Muscle of back (tissue), 11 donors: Measurements from ENCODE around the gene SGCG. TPM values are rescaled to one million over a fixed set of nuclear protein-coding genes. Genes with fewer than 3 reads are reported as not detected.
"Not testable (repeated sequence)": the region's sequence is repeated elsewhere in the genome, so short reads cannot be mapped to it uniquely, and the experiment has no call there.

ENCODE experiments used
- DNase-seq, 3 donors: peaks; one replicate each; pipeline versions ENCODE4 v3.0.0 to v3.0.0-alpha.2; 2013
- polyA plus RNA-seq, 10 donors: library from polyadenylated mRNA; unstranded; fragments of 120-200 nt; gene quantifications; one replicate each; pipeline ENCODE4 v1.2.1, GENCODE V29; 2013; ENCODE audit not compliant: insufficient read length in 10 of 10

SGCG gene
- polyA plus RNA-seq, 10 donors, result 40.4 to 74.8 (median 58.9) TPM

DNA sequence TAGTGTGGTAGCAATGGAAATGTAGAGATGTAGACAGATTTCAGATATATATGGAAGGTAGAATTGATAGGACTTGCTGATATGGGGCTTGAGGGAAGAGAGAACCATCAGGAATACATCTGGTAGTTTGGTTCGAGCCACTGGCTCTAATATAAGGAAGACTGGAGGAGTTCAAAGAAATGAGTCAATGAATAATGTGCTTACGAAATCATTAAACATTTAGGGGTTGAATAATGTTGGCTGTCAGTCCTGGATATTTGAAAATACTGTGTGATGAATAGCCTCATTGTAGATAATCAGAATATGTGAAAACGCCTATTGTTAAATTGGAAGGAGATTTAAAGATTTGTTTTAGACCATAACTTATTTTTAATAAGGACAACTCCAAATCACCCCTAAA, 21.6 kb downstream of the SGCG start:
- no peak for DNase-seq

DNA sequence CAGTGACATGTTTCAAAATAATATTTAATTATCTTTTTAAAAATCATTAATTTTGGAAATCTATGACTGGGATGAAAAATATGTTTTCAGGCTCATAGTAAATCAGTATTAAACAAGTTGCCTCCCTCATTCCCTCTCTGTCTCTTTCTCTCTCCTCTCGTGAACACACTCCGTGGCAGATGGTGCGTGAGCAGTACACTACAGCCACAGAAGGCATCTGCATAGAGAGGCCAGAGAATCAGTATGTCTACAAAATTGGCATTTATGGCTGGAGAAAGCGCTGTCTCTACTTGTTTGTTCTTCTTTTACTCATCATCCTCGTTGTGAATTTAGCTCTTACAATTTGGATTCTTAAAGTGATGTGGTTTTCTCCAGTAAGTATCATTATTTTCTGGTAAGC, 22.7 kb downstream of the SGCG start:
- no peak for DNase-seq

DNA sequence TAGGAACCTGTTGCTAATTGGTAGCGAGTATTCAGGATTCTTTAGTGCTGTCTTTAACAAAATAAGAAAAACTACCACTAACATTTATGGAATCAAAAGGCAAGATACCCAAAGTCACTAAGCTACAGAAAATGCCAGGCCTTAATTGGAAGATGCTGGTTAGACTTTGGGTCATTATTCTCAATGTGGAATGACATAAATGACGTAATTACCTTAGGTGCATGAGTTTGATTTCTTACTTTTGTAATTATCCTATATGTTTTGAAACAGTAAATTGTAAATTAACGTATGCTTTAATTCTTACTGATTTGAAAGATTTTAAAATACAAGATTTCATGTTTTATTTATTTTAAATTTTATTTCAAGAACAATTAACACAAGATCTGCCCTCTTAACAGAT, 25.0 kb downstream of the SGCG start:
- no peak for DNase-seq

DNA sequence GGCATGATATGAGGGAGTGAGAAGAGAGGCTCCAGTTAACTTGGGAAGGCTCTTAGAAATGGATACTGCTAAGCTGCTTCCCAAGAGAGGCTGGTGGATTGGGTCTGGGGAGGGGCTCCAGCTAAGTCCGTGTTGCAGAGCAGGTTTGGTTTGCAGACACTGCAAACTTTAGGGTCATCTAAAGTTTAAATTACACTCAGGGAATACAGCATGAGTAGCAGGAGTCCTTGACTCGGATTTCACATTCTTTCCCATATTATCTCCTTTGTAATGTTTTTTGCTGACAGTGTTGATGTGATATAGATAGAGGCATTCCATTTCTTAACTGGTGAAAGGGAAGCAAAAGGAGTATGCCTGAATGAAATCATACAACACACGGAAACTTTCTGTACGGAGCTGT, 31.9 kb downstream of the SGCG start:
- peak; percentile 27 to 73 (median 41) for DNase-seq

DNA sequence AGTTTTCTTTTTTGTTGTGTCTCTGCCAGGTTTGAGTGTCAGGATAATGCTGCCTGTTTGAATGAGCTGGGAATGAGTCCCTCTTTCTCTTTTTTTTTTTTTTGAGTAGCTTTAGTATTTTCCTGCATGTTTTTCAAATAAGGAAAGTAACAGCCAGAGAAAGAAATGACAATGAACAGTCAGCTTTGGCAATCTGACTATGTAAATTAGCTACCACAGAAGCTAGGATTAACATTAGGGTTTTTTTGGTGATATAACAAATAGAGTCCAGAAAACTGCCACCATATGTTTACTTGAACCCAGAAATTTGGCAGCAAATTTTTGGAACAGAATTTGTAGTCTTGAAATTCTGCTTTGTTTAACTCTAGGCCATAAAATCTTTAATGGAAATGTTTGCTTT, 50.5 kb downstream of the SGCG start:
- no peak for DNase-seq

DNA sequence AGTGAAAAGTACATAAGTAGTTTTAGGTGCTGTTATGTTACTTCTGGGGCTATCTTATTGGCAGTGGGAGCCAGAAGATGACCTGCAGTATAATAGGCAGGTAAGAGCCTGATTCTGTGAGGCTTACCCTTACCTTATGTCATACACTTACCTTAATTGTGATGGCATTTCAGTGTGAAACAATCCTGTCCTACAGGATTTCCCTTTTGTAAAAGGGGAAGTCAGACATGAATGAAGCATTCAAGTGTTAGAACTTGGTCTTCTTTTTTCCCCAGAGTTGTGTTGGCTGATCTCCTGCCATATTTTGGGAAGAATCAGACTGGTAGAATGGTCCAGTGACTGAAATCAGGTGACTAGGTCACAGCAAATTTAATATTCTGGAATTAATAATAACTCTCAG, 55.2 kb downstream of the SGCG start:
- no peak for DNase-seq

DNA sequence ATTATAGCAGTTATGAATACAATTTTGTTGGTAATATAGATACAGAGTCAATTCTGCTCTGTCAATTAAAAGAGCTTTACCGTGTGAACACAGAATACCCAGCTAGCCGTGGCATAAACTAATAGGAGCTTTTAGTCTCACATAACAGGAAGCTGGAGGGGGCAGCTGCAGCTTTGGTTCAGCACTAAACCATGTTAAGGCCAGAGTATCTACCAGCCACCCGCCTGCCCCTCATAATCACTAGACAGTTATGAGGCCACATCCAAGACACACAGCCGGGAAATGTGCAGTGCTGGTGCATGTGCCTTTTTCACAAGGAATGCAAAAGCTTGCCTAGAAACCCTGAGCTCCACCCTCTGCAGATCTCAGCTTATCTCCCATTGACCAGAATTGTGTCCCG, 62.3 kb downstream of the SGCG start:
- DNase-seq, result peak in 1 of 3 donors; percentile 6

DNA sequence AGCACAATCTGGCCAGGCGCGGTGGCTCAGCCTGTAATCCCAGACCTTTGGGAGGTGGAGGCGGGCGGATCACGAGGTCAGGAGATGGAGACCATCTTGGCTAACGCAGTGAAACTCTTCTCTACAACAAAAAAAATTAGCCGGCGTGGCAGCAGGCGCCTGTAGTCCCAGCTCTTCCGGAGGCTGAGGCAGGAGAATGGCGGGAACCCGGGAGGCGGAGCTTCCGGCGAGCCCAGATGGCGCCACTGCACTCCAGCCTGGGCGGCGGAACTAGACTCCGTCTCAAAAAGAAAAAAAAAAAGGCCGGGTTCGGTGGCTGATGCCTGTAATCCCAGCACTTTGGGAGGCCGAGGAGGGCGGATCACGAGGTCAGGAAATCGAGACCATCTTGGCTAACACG, 67.6 kb downstream of the SGCG start:
- DNase-seq, result not testable (repeated sequence)

DNA sequence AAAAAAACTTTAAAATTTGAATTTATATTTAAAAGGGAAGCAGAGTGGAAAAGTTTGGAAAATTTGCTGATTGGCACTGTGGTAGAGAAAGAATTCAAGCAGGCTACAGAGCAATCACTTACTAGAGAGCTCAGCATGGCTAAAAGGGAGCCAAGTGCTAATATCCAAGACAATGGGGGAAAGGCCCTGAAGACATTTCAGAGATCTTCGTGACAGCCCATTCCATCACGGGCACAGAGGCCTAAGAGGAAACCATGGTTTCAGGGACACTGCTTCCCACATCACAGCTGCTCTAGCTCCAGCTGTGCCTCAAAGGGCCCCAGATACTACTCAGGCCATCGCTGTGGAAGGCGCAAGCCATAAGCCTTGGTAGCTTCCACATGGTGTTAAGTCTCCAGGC, 73.7 kb downstream of the SGCG start:
- no peak for DNase-seq

DNA sequence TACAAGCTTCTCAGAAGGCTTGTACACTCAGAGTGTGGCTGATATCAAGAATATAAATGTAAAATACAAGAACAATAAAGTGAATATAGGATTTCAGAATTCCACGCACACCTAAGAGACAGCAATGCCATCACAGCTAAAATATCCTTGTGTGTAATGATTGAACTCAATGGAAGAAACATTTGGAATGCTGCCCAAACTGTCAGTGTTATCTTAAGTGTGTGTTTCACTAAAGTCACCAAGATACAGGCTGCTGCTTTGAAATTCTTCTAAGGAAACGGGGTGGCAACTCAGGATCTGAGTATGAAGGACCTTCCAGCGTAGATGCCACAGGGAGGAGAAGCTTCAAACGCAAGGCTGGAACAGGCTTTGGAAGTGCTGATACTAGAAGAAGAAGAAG, 86.8 kb downstream of the SGCG start:
- DNase-seq, result no peak

DNA sequence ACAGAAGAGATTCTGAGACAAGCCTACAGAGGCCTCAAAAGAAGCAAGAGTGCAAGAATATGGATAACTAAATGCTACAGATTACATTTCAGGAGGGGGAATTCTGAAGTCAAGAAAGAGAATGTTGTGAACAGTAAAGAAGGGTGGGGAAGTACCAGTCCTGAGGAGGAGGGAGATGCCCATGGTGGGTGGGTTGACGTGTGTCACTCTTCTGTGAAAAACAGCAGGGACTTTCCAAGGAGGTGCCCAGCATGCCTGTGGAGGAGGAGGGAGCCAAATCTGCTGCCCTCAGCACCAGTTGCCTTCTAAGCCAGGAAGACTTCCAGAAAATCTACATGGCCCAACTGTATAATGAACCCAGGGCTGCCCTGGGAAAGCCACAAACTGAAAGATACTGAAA, 87.7 kb downstream of the SGCG start:
- DNase-seq, result no peak

DNA sequence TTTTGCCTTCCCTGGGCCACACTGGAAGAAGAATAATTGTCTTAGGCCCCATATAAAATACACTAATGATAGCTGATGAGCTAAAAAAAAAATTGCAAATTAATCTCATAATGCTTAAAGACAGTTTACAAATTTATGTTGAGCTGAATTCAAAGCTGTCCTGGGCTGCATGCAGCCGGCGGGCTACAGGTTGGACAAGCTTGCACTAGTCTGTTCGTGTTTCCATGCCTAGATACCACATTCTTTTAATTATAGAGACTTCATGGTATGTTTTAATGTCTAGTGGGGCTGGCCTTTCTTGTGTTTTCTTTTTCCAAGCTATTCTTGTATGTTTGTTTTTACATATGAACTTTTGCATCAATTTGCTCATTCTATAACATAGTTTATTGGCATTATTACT, 90.6 kb downstream of the SGCG start:
- no peak for DNase-seq

DNA sequence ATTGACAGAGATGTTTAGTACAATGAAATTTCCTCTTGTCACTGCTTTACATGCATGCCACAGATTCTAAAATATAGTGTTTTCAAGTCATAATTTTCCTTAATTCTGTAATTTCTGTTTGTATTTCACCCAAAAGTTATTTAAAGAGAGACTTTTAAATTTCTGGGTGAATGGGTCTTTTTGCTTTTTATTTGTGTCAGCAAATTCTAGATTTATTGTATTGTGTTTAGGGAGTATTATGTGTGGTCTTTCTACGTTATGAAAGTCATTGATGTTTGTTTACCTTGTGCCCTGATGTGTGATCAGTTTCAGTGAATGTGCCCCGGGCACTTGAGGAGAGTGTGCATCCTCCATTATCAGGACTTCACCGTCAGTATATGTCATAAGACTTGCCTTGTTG, 92.7 kb downstream of the SGCG start:
- DNase-seq, result no peak

DNA sequence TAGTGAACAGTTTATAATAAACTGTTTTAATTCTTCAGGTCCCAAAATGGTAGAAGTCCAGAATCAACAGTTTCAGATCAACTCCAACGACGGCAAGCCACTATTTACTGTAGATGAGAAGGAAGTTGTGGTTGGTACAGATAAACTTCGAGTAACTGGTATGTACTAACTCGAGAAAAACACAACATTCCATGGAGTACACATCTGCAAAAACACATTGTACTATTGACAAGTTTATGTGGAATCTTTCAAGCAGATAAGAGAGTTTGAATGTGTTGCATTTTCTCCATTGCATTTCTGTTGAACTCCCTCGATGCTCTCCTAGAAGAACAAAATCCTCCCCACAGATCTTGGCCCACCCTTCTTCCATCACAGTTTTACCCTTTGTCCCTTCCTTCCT, 98.5 kb downstream of the SGCG start:
- no peak for DNase-seq

DNA sequence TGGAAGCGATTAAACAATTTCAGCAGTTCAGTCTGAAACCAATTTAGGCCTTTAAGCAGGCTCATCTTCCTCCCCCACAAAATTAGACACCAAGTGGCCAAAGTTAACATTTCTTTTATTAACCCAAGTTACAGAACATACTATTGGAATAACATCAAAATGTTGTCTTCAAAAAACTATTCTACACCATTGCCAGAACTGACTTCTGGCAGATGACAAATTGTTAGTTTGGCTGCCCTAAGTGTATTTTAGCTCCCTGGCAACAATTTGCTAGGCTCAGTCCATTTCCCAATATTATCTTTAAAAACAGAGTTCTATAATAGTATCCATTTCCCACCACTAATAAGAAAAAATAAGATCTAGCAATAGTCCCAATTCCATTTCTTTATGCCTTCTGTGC, 107.8 kb downstream of the SGCG start:
- DNase-seq, result peak; percentile 13 to 67 (median 26)

DNA sequence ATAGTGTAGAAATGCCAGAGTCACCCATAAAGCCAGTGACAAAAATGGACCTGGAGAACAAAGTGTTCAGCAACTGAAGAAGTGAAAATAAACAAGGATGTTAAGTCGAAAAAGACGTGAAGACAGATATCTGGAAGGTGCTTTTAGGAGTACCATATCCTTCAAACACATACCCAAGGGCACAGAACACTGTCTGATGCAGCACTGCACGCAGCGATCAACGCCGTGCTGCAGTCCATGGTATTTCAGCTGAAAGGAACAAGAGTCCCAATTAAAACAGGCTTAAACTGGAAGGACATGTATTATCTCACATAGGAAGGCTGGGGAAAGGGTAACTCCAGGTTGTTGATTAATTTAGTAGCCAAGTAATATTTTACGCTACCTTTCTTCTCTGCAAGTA, 108.2 kb downstream of the SGCG start:
- DNase-seq, result peak in 1 of 3 donors; percentile 29

DNA sequence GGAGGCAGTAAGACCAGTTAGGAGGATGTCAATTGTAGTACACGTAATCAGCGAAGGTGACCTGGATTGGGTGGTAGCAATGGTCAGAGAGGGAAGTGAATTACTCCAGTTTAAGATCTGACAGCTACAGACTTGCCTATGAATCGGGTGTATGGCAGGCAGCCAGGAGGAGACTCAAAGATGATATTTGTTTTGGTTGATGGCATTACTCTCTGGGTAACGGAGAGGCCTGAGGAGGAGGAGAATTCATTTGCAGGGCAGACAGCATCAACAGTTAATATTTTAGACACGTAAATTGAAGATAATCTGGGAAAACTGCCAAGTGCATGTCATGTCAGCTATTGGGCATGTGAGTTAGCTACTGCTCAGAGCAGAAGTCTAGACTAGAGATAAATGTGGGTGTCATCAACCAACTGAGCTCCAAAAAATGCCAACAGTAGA, 109.2 kb downstream of the SGCG start:
- peak; percentile 22 to 64 (median 23) for DNase-seq

DNA sequence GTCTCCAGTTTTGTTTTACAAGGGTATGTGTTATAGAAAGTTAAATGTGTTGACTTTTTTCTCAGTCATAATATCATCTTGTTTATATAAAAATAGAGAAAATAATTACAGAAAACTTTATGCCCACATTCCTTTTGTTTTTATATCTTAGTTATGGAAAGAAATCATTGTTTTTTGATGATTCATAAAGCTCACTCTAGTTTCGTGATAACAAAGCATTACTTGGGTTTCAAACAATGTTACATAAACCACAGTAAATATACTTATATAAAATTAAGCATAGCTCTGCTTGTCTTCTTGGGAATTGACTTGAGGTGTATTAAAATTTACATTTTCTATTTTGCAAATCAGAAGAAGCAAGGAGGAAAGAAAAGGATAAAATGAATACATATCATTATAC, 111.8 kb downstream of the SGCG start:
- no peak for DNase-seq

DNA sequence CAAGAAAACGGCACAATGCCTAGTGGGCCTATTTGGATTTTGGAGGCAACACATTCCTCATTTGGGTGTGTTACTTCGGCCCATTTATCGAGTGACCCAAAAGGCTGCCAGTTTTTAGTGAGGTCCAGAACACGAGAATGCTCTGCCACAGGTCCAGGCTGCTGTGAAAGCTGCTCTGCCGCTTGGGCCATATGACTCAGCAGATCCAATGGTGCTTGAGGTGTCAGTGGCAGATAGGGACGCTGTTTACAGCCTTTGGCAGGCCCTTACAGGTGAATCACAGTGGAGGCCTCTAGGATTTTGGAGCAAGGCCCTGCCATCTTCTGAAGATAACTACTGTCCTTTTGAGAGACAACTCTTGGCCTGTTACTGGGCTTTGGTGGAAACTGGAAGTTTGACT, 134.1 kb downstream of the SGCG start:
- DNase-seq, result not testable (repeated sequence)

DNA sequence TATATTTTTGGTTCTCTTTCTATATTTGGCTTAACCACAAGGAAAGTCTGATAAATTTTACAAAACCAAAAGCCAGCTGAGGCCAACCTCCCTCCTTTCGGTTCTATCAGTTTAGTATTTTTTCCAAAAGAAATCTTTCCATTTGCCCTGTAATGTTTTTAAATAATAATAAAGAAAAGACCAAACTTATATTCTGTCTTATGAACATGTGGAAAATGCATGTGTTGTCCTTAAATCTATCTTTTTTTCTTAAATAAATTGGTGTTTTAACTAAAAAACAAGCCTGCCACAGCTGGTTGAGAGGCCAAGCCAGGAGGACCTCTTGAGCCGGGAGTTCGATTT, 139.1 kb downstream of the SGCG start:
- peak in 1 of 3 donors; percentile 7 for DNase-seq

DNA sequence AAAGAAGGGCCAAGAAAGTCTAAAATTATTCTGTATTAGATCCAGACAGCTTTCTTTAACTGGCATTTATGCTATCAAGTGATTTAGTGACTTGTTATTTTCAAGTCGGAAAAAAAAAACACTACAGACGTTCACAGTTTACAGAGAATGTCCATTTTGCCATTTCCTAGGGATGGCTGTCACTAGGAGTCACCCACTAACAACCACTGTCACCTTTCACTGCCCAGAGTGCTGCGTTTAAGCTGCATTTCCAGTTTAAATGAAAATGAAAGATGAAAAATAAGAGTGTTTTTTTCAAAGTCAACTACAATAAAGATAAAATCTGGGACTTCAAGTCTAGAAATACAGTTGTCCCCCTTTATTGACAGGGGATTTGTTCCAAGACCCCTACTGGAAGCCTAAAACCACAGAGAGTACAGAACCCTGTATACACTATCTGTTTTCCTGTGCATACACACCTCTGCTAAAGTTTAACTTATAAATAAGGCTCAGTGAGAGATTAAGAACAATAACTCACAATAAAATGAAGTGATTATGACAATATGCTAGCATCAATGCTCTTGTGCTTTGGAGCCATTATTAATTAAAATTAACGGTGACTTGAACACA, 140.3 kb downstream of the SGCG start:
- no peak for DNase-seq

DNA sequence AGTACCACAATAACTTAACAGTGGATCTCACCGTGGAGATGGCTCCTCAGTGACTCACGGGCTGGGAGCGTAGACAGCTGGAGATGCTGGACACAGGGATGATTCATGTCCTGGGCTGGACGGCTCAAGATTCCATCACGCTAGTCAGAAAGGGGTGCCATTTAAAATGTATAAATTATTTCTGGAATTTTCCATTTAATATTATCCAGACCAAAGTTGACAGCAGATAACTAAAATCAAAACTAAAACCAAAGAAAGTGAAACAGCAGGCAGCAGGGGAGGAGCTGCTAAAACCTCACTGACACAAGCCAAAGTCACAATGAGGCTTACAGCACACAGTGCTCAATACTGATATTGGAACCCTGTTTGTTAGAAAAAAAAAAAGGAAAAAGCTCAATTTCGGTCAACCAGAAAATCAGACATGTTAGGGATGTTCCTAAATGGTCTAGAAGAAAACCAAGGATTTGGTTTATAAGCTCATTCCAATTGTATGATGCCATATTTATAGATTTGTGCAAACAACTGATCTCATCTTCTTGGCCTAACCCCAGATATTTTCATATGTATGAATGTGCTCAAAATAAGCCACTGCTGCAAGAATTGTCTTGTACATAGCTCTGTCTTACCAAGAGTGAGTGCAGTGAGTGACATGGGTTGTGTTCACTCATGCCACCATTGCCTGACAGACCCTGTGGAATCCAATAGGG, 140.9 kb downstream of the SGCG start:
- DNase-seq, result peak; percentile 79 to 91 (median 87)

DNA sequence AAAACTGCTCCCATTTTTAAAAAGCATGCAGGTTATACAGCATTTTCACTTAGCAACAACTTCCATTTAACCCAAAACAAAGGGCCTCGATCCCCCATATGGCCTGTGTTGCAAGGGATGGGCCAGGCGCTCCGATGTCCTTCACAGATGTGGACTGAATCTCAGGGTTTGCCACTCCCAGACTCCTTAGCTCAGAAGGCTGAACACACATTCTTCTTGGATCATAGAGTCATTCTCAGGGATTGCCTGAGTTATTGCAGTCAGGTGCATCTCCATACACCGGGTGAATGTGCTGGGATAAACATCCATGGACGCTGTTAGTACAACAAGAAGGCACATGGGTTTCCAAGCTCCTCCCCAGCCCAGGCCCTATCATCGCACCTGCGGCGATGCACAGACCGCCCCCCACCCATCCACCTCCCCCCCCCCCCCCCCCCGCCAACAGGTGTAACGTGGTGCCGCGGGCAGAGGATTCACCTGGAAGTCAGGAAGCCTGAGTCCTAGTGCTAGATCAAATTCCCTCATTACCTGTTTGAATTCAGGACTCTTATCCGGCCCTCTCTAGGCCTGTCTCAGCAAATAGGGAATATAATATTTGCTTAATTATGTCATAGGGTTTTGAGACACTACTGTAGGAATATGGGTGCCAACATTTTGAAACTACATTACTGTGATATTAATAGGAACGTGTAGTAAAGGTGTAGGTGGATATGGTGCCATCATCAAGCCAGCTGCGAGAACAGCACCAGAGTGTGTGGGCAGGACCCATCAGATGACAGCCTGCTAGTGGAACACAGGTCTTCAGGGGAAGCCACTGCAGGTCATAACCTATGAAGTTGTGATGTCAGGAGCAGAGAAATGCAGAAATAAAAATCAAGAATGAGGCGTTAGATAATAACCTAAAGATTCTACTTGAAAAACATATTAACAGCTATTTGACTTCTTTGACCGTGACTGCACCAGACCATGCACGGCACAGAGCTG, 141.9 kb downstream of the SGCG start:
- no peak for DNase-seq
